ENCODE data around the gene CNKSR2.

Gene CNKSR2

GRCh38 chrX:21662761-21663160 is 288.5 kb downstream of the CNKSR2 start:
- H3K4me3 ChIP-seq (ENCODE audit: control insufficient read depth, low read depth, low read length) = no peak overlapping the region
- no peak for DNase-seq (ENCODE audit: low read depth)
- TF ChIP-seq CTCF (IDR thresholded peaks at IDR 0.05; ENCODE audit: control insufficient read depth, insufficient read depth, low read depth, low read length, missing control alignments) = no peak

GRCh38 chrX:21666252-21666651 is 292.0 kb downstream of the CNKSR2 start:
- no peak overlapping the region for H3K4me3 ChIP-seq (ENCODE audit: control insufficient read depth, low read depth, low read length)
- no peak for DNase-seq (ENCODE audit: low read depth)
- no peak for TF ChIP-seq CTCF (IDR thresholded peaks at IDR 0.05; ENCODE audit: control insufficient read depth, insufficient read depth, low read depth, low read length, missing control alignments)

GRCh38 chrX:21666679-21667078 is 292.5 kb downstream of the CNKSR2 start:
- H3K4me3 ChIP-seq (ENCODE audit: control insufficient read depth, low read depth, low read length) = no peak overlapping the region
- TF ChIP-seq CTCF (IDR thresholded peaks at IDR 0.05; ENCODE audit: control insufficient read depth, insufficient read depth, low read depth, low read length, missing control alignments) = no peak
- DNase-seq (ENCODE audit: low read depth) = no peak

GRCh38 chrX:21674430-21675186 is 300.4 kb downstream of the CNKSR2 start:
- DNase-seq (ENCODE audit: low read depth) = no peak
- no peak for TF ChIP-seq CTCF (IDR thresholded peaks at IDR 0.05; ENCODE audit: control insufficient read depth, insufficient read depth, low read depth, low read length, missing control alignments)
- no peak overlapping the region for H3K4me3 ChIP-seq (ENCODE audit: control insufficient read depth, low read depth, low read length)

GRCh38 chrX:21675931-21676330 is 301.7 kb downstream of the CNKSR2 start:
- DNase-seq (ENCODE audit: low read depth) = no peak
- no peak overlapping the region for H3K4me3 ChIP-seq (ENCODE audit: control insufficient read depth, low read depth, low read length)
- no peak for TF ChIP-seq CTCF (IDR thresholded peaks at IDR 0.05; ENCODE audit: control insufficient read depth, insufficient read depth, low read depth, low read length, missing control alignments)

- H3K4me3 ChIP-seq (ENCODE audit: control insufficient read depth, low read depth, low read length) = no peak overlapping the region
- no peak for TF ChIP-seq CTCF (IDR thresholded peaks at IDR 0.05; ENCODE audit: control insufficient read depth, insufficient read depth, low read depth, low read length, missing control alignments)
- no peak for DNase-seq (ENCODE audit: low read depth)
These were observed 303.9 kb downstream of the CNKSR2 start for GRCh38 chrX:21678048-21678612.
